ENCODE data around the gene VPS37B.

Gene VPS37B

GRCh38 chr12:122865268-122866231, 30.4 kb downstream of the VPS37B start:
- no peak for DNase-seq

- no peak for DNase-seq
These were observed 31.1 kb downstream of the VPS37B start for GRCh38 chr12:122864894-122865253.

DNA sequence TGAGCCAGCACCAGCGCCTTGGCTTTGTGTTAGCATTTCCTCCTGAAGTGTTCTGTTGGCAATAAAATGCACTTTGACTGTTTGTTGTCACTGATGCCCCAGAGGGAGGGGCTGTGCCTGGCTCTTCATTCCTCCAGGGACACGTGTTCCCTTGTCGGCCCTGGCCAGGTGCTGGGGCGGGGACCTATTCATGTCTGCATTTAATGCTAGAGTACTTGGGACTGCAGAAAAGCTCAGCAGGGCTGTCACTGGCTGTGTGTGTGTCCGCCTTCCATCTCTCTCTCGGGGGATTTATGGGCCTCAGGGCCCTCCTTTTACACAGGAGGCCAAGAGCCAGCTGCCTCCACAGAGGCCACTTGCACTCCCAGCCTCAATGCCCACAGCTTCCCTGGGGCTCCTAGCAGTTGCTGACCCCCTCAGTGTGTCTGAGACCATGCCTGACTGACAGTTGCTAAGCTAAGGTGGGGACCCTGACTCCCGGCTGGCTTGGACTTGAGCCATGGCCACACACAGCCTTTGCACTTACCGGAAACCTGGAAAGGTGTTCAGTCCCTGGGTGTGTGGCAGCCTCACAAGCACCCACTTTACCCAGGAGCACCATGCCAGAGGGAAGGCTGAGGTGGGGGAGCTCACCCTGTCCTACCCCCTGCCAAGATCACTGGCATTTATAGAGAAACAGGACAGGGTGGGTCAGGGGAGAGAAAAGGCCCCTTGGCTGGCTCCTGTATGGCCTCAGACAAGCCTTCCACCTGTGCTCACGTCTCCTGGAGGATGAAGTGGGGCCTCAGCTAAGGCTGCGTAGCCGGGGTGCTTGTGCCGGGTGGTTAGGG, 32.8 kb downstream of the VPS37B start:
- DNase-seq: no peak

DNA sequence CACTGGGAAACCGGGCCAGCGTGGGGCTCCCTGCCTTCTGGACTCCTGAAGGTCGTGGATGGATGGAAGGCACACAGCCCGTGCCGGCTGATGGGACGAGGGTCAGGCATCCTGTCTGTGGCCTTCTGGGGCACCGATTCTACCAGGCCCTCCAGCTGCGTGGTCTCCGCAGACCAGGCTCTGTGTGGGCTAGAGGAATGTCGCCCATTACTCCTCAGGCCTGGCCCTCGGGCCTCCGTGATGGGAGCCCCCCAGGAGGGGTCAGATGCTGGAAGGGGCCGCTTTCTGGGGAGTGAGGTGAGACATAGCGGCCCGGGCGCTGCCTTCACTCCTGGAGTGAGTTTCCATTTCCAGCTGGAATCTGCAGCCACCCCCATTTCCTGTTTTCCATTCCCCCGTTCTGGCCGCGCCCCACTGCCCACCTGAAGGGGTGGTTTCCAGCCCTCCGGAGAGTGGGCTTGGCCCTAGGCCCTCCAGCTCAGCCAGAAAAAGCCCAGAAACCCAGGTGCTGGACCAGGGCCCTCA, 33.8 kb downstream of the VPS37B start:
- no peak for DNase-seq

- DNase-seq: no peak
These were observed 34.3 kb downstream of the VPS37B start for GRCh38 chr12:122861587-122861970.

GRCh38 chr12:122860854-122861586, 34.9 kb downstream of the VPS37B start:
- DNase-seq: no peak

DNA sequence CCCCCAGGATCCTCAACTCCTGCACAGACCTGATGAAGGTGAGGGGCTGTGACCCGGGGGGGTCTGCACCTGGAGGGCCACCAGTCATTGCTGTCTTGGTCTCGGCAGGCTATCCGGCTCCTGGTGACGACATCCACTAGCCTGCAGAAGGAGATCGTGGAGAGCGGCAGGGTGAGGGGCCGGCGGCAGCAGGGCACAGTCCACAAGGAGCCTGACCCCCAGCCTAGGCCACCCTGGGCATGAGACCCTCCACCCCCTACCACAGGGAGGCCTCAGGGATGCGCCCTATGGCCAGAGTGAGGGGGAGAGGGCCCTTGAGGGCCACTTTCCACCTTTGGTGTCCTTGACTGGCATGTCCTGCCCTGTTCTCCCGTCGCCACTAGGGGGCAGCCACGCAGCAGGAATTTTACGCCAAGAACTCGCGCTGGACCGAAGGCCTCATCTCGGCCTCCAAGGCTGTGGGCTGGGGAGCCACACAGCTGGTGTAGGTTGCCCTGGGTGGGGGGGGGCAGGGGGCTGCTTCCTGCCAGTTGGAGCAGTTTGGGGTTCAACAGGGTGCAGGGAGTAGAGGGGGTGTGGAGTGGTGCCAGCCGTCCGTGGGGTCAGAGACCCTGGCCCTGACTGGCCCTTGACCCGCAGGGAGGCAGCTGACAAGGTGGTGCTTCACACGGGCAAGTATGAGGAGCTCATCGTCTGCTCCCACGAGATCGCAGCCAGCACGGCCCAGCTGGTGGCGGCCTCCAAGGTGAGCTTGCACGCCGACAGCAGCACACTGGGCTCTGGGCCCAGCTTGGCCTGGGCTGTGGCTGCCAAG, 35.7 kb downstream of the VPS37B start:
- peak; percentile 83 for DNase-seq

- no peak for DNase-seq
These were observed 36.5 kb downstream of the VPS37B start for GRCh38 chr12:122859303-122860039.

DNA sequence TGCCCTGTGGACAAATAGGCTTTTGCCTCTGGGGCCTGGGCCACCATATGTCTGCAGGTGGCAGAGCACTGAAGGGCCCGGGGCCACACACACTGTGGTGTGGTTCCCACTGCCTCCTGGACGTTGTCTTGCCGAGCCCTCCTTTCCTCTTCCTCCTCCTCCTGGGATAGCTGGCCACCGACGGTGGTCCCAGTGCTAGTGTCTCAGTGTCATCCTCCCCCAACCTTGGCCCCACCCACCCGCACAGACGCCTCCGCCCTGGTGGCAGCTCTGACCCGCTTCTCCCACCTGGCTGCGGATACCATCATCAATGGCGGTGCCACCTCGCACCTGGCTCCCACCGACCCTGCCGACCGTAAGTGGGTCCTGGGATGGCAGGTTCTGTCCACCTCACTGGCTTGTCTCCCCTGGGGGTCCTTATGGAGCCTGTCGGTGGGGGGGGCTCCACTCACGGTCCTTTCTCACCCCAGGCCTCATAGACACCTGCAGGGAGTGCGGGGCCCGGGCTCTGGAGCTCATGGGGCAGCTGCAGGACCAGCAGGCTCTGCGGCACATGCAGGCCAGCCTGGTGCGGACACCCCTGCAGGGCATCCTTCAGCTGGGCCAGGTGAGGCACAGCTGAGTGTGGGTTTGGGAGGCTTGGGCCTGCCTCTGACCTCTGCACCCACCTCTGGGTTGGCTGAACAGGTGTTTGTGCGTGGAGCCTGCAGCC, 37.2 kb downstream of the VPS37B start:
- no peak for DNase-seq

- DNase-seq: no peak
These were observed 37.8 kb downstream of the VPS37B start for GRCh38 chr12:122858171-122858570.

DNA sequence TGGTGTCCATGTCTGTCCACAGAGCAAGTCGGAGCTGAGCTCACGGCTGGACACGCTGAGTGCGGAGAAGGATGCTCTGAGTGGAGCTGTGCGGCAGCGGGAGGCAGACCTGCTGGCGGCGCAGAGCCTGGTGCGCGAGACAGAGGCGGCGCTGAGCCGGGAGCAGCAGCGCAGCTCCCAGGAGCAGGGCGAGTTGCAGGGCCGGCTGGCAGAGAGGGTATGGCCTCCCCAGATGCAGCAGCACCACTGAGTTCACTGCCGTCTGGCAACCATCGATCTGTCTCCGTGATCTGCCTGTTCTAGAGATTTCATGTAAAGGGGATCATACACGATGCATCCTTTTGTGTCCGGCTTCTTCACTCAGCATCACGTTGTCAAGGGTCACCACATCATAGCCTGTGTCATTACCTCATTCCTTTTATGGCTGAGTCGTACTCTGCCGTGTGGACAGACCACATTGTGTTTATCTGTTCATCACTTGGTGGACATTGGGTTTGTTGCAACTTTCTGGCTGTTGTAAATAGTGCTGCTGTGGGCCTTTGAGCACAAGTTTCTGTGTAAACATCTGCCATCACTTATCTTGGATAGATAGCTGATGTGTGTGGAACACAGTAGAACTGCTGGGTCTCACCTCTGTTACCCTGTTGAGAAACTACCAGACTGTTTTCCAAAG, 38.8 kb downstream of the VPS37B start:
- DNase-seq: no peak

GRCh38 chr12:122855928-122856831, 39.7 kb downstream of the VPS37B start:
- no peak for DNase-seq

- DNase-seq: no peak
These were observed 40.7 kb downstream of the VPS37B start for GRCh38 chr12:122855071-122855829.

DNA sequence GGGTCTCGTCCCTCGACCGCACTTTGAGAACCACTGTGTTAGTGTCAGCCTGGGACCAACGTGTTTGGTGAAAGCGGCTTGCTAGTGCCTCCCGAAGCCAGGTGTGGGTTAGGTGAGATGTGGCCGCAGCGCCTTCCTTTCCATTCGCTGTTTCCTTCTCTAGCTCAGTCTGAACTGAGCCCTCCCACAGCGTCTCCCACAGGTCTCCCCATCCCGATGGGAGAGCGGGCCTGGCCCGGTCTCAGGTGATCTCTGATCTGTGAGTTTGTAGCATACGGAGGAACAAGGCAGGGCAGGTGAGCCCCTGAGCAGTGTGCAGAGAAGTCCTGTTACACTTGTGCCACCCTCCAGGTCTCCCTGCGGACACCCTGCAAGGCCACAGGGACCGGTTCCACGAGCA, 41.4 kb downstream of the VPS37B start:
- no peak for DNase-seq

DNA sequence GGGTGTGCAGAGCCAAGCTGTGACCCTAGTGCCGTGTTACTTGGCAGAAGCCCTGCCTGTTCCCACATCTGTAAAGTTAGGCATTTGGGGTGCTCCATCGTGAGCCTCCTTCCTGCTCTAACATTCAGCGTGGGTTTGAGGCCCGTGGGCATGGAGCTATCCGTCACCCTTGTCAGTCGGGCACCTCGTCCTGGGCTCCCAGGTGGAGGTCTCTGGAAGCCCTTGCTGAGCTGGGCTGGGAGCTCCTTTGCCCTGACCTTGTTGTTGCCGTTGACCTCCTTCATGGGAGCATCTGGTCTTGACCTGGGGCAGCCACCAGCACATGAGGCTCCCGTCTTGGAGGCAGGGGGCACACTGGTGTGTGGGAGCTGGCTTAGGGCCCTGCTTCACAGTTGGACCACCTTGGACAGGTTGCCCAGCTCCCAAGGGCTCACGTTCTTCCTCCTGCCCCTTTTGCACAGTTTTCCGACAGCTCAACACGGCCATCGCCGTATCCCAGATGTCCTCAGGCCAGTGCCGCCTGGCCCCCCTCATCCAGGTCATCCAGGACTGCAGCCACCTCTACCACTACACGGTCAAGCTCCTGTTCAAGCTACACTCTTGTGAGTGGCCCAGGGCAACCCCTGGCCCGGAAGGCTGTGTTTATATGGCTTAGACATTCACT, 42.2 kb downstream of the VPS37B start:
- no peak for DNase-seq

DNA sequence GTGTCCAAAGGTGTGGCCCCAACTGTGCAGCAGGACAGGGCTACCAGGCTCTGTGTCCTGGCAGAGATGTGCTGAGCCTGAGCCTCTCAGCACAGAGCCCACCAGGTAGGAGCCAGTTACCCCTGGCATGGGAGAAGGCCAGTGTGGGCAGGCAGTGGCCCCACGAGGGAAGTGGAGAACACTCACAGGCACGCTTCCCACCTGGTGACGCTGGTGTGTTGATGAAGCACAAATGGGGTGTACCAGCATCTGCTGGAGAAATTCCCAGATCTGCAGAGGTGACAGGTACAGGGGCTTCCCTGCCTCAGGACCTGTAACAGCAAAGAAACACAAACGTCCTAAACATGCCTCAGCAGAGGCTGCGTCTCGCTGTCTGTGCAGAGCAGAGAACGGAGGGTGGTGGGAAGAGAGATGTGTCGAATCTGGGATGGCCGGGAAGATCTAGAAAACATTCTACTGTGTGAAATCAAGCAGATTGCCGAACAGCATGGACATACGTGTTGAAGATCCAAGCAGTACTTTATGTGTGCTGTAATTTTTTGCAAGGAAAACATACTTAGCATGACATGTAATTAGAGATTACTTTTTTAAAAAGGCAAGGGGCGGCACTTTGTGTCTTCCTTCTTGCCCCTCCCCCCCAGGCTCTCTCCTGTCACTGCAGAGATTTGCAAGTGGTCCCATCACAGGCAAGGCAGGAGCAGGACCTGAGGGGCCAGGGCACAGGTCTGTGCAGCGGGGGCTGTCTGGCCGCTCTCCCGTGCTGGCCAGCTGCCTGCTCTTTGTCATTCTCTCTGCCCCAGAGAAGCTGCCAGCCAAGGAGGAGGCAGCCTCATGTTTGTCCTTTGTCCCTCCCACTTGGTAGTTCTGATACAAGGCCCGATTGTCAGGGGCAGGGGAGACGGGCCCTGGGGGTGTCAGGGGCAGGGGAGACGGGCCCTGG, 43.3 kb downstream of the VPS37B start:
- no peak for DNase-seq
